Adrenal gland (tissue), 5 donors: ENCODE measurements around the gene C4B.
"Not testable (repeated sequence)": the region's sequence is repeated elsewhere in the genome, so short reads cannot be mapped to it uniquely, and the experiment has no call there.

Source experiments
- POLR2A ChIP-seq, 2 donors: fragments of 450-650 bp; IDR thresholded peaks; one replicate each; pipeline ENCODE4 v1.6.1; 2017; ENCODE audit warnings: antibody characterized with exemption in 2 of 2, mild to moderate bottlenecking in 2 of 2, moderate library complexity in 1 of 2
- TF ChIP-seq, protein P1 (sequence below), 6 experiments: fragments of 450-650 bp in 4 of 6; fragments of 200-600 bp in 2 of 6; sonication (generic) in 1 of 6; IDR thresholded peaks; 1 replicate in 5 of 6; 2 replicates in 1 of 6; pipeline versions ENCODE4 v1.5.1 to v1.8.0; 2016 to 2021; ENCODE audit warnings: antibody characterized with exemption in 6 of 6, mild to moderate bottlenecking in 2 of 6, moderate library complexity in 1 of 6
- donor health status: DM: no; HTN: no; CAD: no.

DNA sequence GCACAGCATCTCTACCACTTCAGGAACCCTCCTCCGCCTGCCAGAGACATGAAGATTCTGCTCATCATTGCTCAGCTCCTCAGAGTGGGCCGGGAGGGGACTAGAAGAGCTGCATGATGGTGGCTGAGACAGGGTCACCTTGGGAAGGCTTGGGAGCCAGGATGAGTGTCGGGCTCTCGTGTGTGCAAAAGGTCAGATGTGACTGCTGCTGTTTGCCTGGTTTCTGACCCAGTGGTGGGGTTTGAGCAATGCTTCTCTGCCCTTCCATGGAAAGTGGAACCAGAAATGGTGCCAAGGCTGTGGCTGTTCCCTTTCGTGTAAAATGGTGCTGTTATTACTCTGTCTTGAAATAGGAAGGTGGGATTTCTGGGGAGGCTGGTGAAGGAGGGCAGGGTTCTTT is 33.6 kb upstream of the C4B start:
- TF ChIP-seq, protein P1, sequence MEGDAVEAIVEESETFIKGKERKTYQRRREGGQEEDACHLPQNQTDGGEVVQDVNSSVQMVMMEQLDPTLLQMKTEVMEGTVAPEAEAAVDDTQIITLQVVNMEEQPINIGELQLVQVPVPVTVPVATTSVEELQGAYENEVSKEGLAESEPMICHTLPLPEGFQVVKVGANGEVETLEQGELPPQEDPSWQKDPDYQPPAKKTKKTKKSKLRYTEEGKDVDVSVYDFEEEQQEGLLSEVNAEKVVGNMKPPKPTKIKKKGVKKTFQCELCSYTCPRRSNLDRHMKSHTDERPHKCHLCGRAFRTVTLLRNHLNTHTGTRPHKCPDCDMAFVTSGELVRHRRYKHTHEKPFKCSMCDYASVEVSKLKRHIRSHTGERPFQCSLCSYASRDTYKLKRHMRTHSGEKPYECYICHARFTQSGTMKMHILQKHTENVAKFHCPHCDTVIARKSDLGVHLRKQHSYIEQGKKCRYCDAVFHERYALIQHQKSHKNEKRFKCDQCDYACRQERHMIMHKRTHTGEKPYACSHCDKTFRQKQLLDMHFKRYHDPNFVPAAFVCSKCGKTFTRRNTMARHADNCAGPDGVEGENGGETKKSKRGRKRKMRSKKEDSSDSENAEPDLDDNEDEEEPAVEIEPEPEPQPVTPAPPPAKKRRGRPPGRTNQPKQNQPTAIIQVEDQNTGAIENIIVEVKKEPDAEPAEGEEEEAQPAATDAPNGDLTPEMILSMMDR (IDR thresholded peaks at IDR 0.05), result not testable (repeated sequence)
- TF ChIP-seq POLR2A (IDR thresholded peaks at IDR 0.05), result not testable (repeated sequence)
